ENCODE results near the gene SLC4A8.
A peak's percentile ranks its signal among the peaks of the same experiment; 100 is the strongest.

The SLC4A8 gene

DNA sequence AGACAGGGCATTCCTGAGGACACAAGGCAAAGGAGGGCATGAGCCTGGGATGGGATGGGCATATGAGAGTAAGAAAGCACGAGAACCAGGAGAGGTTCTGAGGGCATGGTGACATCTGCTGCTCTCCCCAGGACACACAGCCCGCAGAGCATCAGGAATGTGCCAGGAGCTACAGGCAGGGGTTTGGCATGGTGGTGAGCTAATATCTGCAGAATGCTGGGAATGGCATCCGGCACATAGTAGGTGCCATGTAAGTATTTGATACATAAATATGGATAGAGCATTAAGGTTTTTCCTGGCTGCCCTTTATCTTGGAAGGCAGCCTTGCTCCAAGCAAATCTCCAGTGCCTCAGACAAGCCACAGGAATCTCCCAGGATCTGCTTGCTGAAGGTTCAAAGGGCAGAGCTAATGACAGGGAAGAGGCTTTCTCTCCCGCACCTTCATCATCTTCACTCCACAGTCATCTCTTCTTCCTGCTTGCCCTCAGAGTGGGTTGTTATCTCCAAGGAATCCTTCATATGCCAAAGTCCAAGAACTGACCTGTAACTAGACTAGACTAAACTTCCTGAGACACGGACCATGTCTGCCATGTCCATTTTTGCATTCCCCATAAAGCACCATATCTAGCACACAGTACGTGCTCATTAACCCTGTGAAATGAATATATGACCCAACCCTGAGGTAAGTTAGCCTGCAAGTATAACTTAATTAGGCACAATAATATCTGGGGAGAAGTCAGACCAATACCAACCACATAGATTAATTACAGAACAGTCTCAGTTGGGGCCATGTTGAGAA is 104.4 kb downstream of the SLC4A8 start:
- no peak overlapping the region for H4K91ac ChIP-seq (ENCODE audit: low read length)
- H2AFZ ChIP-seq (ENCODE audit: low read depth, low read length): no peak overlapping the region
- no peak overlapping the region for H3K4me3 ChIP-seq (ENCODE audit: insufficient read depth in 1 of 2, low read depth in 1 of 2, low read length in 2 of 2)
- no peak overlapping the region for H2BK12ac ChIP-seq (ENCODE audit: low read length in 2 of 2)
- H2BK120ac ChIP-seq (ENCODE audit: low read depth, low read length): no peak overlapping the region
- H2BK15ac ChIP-seq (ENCODE audit: low read depth, poor library complexity, severe bottlenecking): no peak overlapping the region
- no peak overlapping the region for H3K9ac ChIP-seq (ENCODE audit: low read length)
- H3K23ac ChIP-seq (ENCODE audit: low read length in 2 of 2): no peak overlapping the region
- WGBS: 83% methylated on average over 5 of the region's 6 CpGs
- no peak for DNase-seq
- H3K27me3 ChIP-seq (ENCODE audit: control insufficient read depth in 1 of 2, insufficient read depth in 1 of 2, low read length in 2 of 2): peaks cover 15 to 37% of the 10 kb centered on the region in 2 experiments
- peaks cover 3% of the 10 kb centered on the region for H3K4me1 ChIP-seq (ENCODE audit: control insufficient read depth, insufficient read depth, low read depth, low read length)
- no peaks in the 10 kb centered on the region for H3K9me3 ChIP-seq (ENCODE audit: control insufficient read depth, low read length)
- no peak overlapping the region for H2BK5ac ChIP-seq (ENCODE audit: low read depth, low read length, poor library complexity, severe bottlenecking)
- no peaks in the 10 kb centered on the region for H3K79me1 ChIP-seq (replicated peaks; ENCODE audit: low read length, poor library complexity, severe bottlenecking)
- no peak overlapping the region for H3K14ac ChIP-seq (ENCODE audit: low read length in 2 of 2)
- H4K8ac ChIP-seq (ENCODE audit: low read length): no peak overlapping the region
- no peak overlapping the region for H3K4ac ChIP-seq (ENCODE audit: low read depth in 1 of 2, low read length in 2 of 2)
- H3K27ac ChIP-seq (ENCODE audit: low read length, poor library complexity, severe bottlenecking): no peak overlapping the region
- no peak overlapping the region for H3K18ac ChIP-seq (ENCODE audit: low read depth in 1 of 2, low read length in 2 of 2)
- no peak overlapping the region for H3K4me2 ChIP-seq (ENCODE audit: low read length, poor library complexity, severe bottlenecking)
- no peak overlapping the region for H2AK5ac ChIP-seq (ENCODE audit: low read length, severe bottlenecking)
- H3K36me3 ChIP-seq (ENCODE audit: control insufficient read depth in 1 of 2, insufficient read depth in 2 of 2, low read depth in 1 of 2, low read length in 2 of 2): no peaks in the 10 kb centered on the region

DNA sequence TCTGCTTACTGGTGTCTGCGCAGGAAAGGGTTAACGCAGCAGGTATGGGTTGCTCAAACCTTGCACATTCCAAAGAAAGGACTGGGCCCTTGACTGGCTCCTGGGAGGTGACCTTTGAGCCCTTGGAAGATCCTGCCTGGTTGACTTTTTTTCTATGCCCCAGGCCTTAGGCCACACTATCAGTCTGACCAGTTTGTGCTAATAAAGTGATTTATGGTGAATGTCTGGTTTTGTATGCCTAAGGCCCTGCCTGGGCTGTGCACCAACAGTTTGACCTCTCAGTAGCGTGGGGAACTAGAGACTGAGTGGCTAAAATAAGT is 105.0 kb downstream of the SLC4A8 start:
- H4K91ac ChIP-seq (ENCODE audit: low read length): no peak overlapping the region
- H3K36me3 ChIP-seq (ENCODE audit: control insufficient read depth in 1 of 2, insufficient read depth in 2 of 2, low read depth in 1 of 2, low read length in 2 of 2): no peaks in the 10 kb centered on the region
- H2AFZ ChIP-seq (ENCODE audit: low read depth, low read length): no peak overlapping the region
- H3K79me1 ChIP-seq (replicated peaks; ENCODE audit: low read length, poor library complexity, severe bottlenecking): no peaks in the 10 kb centered on the region
- H3K9me3 ChIP-seq (ENCODE audit: control insufficient read depth, low read length): no peaks in the 10 kb centered on the region
- H3K4me3 ChIP-seq (ENCODE audit: insufficient read depth in 1 of 2, low read depth in 1 of 2, low read length in 2 of 2): no peak overlapping the region
- H4K8ac ChIP-seq (ENCODE audit: low read length): no peak overlapping the region
- no peak overlapping the region for H3K14ac ChIP-seq (ENCODE audit: low read length in 2 of 2)
- H2BK12ac ChIP-seq (ENCODE audit: low read length in 2 of 2): no peak overlapping the region
- DNase-seq: no peak
- H2BK15ac ChIP-seq (ENCODE audit: low read depth, poor library complexity, severe bottlenecking): no peak overlapping the region
- H3K18ac ChIP-seq (ENCODE audit: low read depth in 1 of 2, low read length in 2 of 2): no peak overlapping the region
- no peak overlapping the region for H2AK5ac ChIP-seq (ENCODE audit: low read length, severe bottlenecking)
- peaks cover 21 to 37% of the 10 kb centered on the region in 2 experiments for H3K27me3 ChIP-seq (ENCODE audit: control insufficient read depth in 1 of 2, insufficient read depth in 1 of 2, low read length in 2 of 2)
- no peak overlapping the region for H3K4me2 ChIP-seq (ENCODE audit: low read length, poor library complexity, severe bottlenecking)
- no peak overlapping the region for H2BK120ac ChIP-seq (ENCODE audit: low read depth, low read length)
- peaks cover 3% of the 10 kb centered on the region for H3K4me1 ChIP-seq (ENCODE audit: control insufficient read depth, insufficient read depth, low read depth, low read length)
- H3K27ac ChIP-seq (ENCODE audit: low read length, poor library complexity, severe bottlenecking): no peak overlapping the region
- 59% methylated on average over 3 of the region's 3 CpGs for WGBS
- no peak overlapping the region for H3K23ac ChIP-seq (ENCODE audit: low read length in 2 of 2)
- no peak overlapping the region for H3K4ac ChIP-seq (ENCODE audit: low read depth in 1 of 2, low read length in 2 of 2)
- H3K9ac ChIP-seq (ENCODE audit: low read length): no peak overlapping the region
- no peak overlapping the region for H2BK5ac ChIP-seq (ENCODE audit: low read depth, low read length, poor library complexity, severe bottlenecking)

DNA sequence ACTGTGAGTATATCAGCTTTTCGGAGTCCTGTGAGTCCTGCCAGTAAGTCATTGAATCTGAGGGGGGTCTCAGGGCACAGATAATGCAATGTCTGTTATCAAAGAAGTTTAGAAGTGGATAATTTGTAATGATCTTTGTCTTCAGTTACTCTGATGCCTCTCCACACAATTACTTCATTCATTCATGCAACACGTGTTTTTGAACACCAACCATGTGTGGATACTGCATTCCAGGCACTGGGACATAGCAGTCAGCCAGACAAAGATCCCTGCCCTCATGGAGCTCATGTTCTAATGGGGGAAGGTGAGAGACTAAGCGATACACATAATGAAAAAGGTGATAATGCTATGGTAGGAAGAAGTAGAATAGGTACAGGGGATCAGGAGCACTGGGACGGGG is 105.6 kb downstream of the SLC4A8 start:
- 84% methylated on average over 4 of the region's 4 CpGs for WGBS
- peaks cover 23 to 37% of the 10 kb centered on the region in 2 experiments for H3K27me3 ChIP-seq (ENCODE audit: control insufficient read depth in 1 of 2, insufficient read depth in 1 of 2, low read length in 2 of 2)
- H3K4me1 ChIP-seq (ENCODE audit: control insufficient read depth, insufficient read depth, low read depth, low read length): peaks cover 3% of the 10 kb centered on the region
- no peak overlapping the region for H3K4ac ChIP-seq (ENCODE audit: low read depth in 1 of 2, low read length in 2 of 2)
- H4K8ac ChIP-seq (ENCODE audit: low read length): no peak overlapping the region
- no peak overlapping the region for H3K4me3 ChIP-seq (ENCODE audit: insufficient read depth in 1 of 2, low read depth in 1 of 2, low read length in 2 of 2)
- no peak overlapping the region for H2BK120ac ChIP-seq (ENCODE audit: low read depth, low read length)
- no peak overlapping the region for H3K23ac ChIP-seq (ENCODE audit: low read length in 2 of 2)
- H3K9me3 ChIP-seq (ENCODE audit: control insufficient read depth, low read length): no peaks in the 10 kb centered on the region
- no peak overlapping the region for H3K18ac ChIP-seq (ENCODE audit: low read depth in 1 of 2, low read length in 2 of 2)
- no peak overlapping the region for H3K4me2 ChIP-seq (ENCODE audit: low read length, poor library complexity, severe bottlenecking)
- no peak overlapping the region for H2BK12ac ChIP-seq (ENCODE audit: low read length in 2 of 2)
- H4K91ac ChIP-seq (ENCODE audit: low read length): no peak overlapping the region
- no peak overlapping the region for H2BK5ac ChIP-seq (ENCODE audit: low read depth, low read length, poor library complexity, severe bottlenecking)
- H3K14ac ChIP-seq (ENCODE audit: low read length in 2 of 2): no peak overlapping the region
- no peak overlapping the region for H2AK5ac ChIP-seq (ENCODE audit: low read length, severe bottlenecking)
- no peak overlapping the region for H2BK15ac ChIP-seq (ENCODE audit: low read depth, poor library complexity, severe bottlenecking)
- no peaks in the 10 kb centered on the region for H3K36me3 ChIP-seq (ENCODE audit: control insufficient read depth in 1 of 2, insufficient read depth in 2 of 2, low read depth in 1 of 2, low read length in 2 of 2)
- no peaks in the 10 kb centered on the region for H3K79me1 ChIP-seq (replicated peaks; ENCODE audit: low read length, poor library complexity, severe bottlenecking)
- no peak for DNase-seq
- H3K9ac ChIP-seq (ENCODE audit: low read length): no peak overlapping the region
- no peak overlapping the region for H3K27ac ChIP-seq (ENCODE audit: low read length, poor library complexity, severe bottlenecking)
- H2AFZ ChIP-seq (ENCODE audit: low read depth, low read length): no peak overlapping the region

DNA sequence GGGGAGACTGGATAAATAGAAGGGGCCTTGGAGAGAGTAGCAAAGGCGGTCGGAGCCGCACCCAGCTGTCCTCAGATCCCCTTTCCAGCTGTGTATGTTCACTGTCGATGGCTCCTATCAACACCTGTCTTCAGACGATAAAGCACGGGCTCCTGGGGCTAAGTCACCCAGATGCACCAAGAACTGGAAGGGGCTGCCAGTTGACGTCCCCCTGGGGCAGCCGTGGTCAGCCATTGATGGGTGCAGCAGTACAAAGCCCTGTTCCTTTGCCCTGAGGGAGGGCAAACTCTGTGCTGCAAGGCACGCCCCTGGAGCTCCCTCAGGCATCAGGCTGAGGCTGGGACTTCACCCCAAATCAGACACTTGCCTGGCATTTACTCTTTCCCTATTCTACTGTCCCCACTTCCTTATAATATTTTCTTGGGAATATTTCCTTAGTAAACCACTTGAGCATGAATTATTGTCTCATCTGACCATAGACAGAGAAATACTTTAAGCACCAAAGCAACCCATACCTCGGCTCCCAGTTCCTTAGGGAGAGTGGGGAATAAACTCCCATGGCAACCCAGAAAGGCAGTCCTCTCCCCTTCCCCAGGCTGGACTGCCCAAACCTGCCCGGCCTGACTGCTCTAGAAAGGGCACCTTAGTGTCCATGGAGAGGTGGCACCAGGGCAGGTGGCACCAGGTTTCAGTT is 106.8 kb downstream of the SLC4A8 start:
- Histone ChIP-seq H3K4me2 (ENCODE audit: low read length, poor library complexity, severe bottlenecking) (no peak overlapping the region), H4K8ac (ENCODE audit: low read length) (no peak overlapping the region), H4K91ac (ENCODE audit: low read length) (no peak overlapping the region), H2AK5ac (ENCODE audit: low read length, severe bottlenecking) (no peak overlapping the region), H3K14ac (ENCODE audit: low read length in 2 of 2) (no peak overlapping the region), H3K4ac (ENCODE audit: low read depth in 1 of 2, low read length in 2 of 2) (no peak overlapping the region), H3K36me3 (ENCODE audit: control insufficient read depth in 1 of 2, insufficient read depth in 2 of 2, low read depth in 1 of 2, low read length in 2 of 2) (no peaks in the 10 kb centered on the region), H3K4me3 (ENCODE audit: insufficient read depth in 1 of 2, low read depth in 1 of 2, low read length in 2 of 2) (no peak overlapping the region), H3K18ac (ENCODE audit: low read depth in 1 of 2, low read length in 2 of 2) (peak overlapping the region in 1 of 2 experiments; percentile 11), H3K9me3 (ENCODE audit: control insufficient read depth, low read length) (no peaks in the 10 kb centered on the region), H2AFZ (ENCODE audit: low read depth, low read length) (no peak overlapping the region), H2BK5ac (ENCODE audit: low read depth, low read length, poor library complexity, severe bottlenecking) (no peak overlapping the region), H2BK12ac (ENCODE audit: low read length in 2 of 2) (no peak overlapping the region), H3K27ac (ENCODE audit: low read length, poor library complexity, severe bottlenecking) (no peak overlapping the region), H2BK15ac (ENCODE audit: low read depth, poor library complexity, severe bottlenecking) (no peak overlapping the region), H3K23ac (ENCODE audit: low read length in 2 of 2) (no peak overlapping the region), H3K27me3 (ENCODE audit: control insufficient read depth in 1 of 2, insufficient read depth in 1 of 2, low read length in 2 of 2) (peaks cover 28 to 37% of the 10 kb centered on the region in 2 experiments), H3K79me1 (replicated peaks; ENCODE audit: low read length, poor library complexity, severe bottlenecking) (no peaks in the 10 kb centered on the region), H2BK120ac (ENCODE audit: low read depth, low read length) (no peak overlapping the region), H3K4me1 (ENCODE audit: control insufficient read depth, insufficient read depth, low read depth, low read length) (peaks cover 3% of the 10 kb centered on the region), H3K9ac (ENCODE audit: low read length) (no peak overlapping the region)
- no peak for DNase-seq
- 79% methylated on average over 11 of the region's 11 CpGs for WGBS
